GM19193 (cell line): ENCODE measurements around the gene LRP2.

ENCODE experiments used
- POLR2A ChIP-seq: IDR thresholded peaks from 4 replicates; pipeline ENCODE4 v1.6.1; 2011; ENCODE audit not compliant: insufficient read depth, insufficient read length; ENCODE audit errors: extremely low read depth

Gene LRP2

DNA sequence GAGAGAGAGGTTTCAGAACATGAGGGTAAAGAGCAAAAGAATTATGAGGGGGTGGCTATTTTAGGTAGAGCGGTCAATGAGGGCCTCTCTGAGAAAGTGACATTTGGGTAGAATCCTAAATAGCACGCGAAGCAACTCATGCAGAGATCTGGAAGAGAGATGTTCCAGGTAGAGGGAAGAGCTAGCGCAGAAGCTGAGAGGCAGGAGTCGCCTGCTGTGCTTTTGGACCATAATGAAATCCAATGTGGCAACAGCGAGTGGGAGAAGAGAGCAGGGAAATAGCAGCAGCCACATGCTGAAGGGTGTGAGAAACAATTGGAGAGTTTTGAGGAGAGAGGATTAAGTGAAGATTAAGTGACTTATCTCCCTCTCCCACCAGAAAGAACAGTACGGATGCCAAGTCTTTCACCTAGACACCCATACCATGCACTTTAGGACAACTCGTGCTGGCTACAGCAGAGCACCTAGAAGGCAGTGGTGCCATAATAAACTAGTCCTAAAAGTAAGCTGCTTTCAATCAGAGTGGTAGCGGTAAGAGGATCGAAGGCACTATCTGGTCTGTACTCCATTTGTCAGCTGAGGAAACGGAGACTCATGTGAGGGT lies 129.7 kb downstream of the LRP2 start:
- TF ChIP-seq POLR2A = no peak

DNA sequence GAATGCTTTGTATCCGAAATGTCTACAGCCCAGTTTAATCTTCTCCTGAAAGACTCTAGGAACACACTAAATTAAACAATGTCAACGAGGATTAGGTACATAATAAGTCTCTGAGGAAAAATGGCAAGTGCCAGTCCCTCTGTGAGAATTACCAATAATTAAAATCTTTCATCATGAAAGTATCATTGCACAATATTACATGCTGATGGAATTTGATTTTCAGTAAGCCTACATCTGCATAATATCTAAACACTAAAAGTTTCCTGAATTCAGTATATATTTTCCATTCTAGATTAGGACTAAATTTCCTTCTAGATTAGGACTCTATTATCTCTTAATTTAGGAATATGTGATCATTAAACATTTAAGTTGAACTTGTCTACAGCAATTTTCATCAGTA lies 132.1 kb downstream of the LRP2 start:
- no peak for TF ChIP-seq POLR2A

DNA sequence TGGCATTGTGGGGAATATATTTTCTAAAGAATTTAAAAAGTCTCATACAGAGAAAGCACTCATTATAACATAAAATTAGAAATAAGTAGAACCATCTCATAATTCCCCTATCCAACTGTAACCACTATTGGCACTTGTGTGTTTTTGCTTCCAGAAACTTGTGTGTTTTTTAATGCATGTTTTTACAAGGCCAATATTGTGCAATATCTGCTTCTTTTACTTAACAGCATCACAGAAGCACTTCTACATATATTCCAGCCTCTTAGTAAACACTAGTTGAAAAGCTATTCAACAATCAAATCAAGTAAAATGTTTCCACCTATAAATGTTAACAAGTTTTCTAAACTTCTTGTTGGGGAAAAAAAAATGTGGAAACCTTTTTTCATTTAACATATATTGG lies 132.7 kb downstream of the LRP2 start:
- no peak for TF ChIP-seq POLR2A

DNA sequence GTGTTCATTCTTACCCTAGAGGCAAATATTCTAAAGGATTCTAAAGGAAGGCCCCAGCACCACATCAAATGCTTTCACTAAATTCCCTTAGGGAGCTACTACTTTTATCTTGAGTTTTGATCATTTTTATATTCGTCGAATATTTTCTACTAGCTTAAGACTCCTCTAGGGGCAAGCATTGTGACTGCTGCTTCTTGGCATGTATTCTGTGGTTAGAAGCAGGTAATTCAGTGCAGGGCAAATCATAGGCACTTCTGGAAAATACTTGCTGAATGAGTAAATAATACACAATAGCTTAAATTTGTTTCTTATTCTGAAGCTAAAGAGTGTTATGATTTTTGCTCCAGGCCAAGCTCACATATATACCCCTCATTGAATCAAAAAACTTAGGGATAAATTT lies 136.4 kb downstream of the LRP2 start:
- no peak for TF ChIP-seq POLR2A

DNA sequence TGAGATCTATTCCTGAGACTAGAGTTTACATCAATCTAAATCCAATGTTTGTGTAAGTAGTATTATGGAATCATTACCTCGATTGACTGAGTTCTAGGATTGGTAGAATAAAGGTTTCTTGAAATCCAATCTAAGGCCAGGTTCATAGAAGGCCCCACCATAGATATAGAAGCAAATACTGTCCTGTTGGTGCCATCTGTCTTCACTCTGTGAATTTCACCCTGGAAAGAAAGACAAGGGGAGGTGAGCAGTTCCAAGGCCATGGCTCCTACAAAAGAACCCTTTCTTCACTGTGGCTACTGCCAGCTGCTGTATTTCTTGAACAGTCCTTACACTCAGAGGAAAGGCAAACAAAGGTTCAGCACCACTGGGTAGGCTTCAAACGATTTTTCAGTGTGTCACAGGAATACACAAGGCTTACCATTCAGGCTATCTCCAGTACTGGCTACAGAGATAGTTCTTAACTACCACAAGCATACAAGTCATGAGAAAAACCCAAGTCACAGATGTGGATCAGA lies 137.0 kb downstream of the LRP2 start:
- no peak for TF ChIP-seq POLR2A

DNA sequence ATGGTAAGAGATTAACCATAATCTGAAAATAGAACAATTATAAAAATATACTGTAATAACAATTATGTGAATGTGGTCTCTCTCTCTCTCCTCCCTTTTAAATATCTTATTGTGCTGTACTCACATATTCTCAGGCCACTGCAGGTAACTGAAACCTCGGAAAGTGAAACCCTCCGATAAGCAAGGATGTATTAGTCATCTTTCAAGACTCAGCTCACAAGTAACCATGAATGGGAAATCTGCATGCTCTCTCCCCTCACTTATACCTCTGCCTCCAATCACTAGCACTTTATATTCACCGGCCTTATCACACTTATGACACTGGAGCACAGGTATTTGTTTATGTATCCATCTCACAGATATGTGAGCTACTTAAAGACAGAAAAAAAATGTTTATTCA lies 139.7 kb downstream of the LRP2 start:
- no peak for TF ChIP-seq POLR2A

DNA sequence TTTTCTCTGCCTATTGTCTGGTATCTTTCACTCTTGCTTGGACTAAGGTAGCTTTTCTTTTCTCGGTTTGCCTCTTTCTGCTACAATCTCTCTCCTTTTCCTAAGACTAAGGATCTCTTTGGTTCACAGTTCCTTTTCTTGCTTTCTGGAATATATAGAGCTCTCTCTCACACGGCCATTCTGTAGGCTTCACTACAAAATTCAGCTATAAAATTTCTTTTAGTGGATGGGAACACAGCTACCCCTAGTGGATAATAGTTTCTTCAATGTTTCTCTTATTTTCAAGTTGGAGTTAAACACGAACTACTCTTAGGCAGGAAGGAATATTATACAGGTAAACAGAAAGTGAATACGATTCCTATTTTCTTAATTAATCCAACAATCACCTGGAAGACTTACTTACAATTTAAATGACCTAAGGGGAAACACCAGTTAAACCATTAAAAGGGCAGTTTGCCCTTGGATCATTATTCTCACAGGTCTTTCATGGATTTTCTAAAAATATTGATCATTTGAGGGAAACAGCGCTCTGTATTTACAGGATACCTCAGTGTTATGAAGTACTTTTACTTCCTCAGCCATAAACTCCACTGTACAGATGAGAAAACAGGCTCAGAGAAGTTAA lies 140.5 kb downstream of the LRP2 start:
- no peak for TF ChIP-seq POLR2A

DNA sequence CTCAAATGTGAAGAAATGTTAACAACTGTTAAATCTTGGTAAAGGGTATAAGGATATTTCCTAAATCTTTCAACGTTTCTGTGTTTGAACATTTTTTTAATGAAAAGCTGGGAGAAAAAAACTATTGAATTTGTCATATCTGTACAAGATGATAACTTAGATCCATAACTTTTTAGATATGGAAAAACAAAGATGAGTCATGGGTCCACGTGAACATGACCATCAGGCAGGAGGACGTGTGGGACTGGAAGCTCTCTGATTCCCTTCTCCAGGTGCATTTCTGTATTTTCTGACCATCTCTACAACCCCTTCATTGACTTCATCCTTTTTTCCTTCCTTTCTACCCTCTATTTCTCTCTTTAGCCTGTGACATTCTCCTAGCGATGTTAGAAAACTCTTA lies 151.4 kb downstream of the LRP2 start:
- no peak for TF ChIP-seq POLR2A

DNA sequence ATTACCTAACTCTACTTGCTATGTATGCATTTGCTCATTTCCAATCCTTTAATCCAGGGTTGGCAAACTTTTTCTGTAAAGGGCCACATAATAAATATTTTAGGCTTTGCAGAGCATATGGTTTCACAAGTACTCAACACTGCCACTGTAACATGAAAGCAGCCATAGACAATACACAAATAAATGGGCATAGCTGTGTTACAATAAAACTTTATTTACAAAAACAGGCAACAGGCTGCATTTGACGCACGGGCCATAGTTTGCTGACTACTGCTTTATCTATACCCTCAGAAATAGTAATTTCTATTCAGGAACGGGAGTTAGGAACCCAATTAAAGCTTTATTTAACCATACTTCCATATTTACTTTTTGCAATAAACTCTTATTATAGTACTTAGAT lies 154.3 kb downstream of the LRP2 start:
- TF ChIP-seq POLR2A = no peak

DNA sequence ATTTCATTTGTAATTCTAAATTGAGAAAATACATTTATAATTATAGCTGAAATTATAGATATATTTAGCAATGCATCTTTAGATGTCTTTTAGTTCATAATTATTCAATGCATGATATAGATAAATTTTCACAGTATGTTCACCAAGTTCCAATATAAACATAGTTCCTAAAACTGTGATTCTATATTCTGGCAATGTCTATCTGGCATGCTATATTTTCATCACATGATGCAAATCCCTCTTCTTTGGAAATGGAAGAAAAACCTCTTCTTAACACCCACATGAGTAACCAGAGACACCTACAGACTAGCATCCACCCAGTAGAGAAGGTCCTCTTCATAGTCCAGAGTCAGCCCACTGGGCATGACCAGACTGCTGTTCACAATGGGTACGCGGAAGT lies 157.2 kb downstream of the LRP2 start:
- TF ChIP-seq POLR2A = no peak

DNA sequence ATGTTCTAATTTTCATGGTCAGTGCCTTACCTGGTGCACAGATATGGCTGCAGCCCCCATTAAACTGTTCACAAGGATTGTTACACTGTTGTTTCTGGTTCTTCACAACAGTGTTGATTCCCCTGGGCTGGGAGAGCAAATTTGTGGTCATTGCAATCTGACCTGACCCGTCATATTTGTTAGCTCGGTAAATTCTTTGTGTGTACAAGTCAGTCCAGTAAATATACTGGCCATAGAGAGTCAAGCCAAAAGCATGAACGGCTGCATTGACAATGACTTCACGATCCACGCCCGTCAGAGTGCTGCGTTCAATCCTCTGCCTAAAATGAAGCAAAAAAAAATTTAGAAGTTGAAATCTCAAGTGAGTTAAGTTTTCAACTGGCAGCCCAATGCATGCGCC lies 158.4 kb downstream of the LRP2 start:
- TF ChIP-seq POLR2A = no peak

DNA sequence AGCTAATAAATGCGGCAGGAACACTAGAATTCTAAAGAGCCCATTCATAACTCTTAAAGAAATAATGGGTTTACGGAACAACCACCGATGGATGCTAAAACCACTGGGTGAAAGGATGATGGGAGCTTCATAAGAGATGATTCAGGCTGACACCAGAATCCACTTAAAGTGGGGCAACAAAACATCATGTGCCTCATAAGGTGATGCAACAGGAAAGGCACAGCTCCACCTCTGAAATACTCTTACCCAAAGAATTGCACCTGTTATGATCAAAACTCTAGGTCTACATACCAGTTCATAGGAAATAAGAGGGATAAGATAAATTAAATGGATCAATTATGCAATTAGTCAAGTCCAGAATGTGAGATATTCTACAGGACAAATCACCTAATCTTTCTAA lies 161.6 kb downstream of the LRP2 start:
- TF ChIP-seq POLR2A = no peak

DNA sequence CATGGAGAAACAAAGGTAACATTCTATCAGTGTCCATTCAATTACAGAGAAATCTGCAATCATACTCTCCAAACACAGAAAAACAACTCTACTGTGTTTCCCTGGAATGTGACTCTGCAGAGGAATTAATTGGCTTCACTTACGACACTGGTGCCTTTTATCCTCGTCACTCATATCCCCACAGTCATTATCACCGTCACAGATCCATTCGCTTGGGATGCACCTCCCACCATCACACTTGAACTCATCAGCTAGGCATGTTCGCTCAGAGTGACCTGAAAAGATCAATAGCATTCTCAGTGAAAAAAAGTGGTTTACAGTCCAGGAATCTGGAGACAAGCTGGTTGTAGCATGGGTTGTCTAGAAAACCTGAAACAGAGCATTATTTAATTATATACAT lies 168.7 kb downstream of the LRP2 start:
- TF ChIP-seq POLR2A = no peak

DNA sequence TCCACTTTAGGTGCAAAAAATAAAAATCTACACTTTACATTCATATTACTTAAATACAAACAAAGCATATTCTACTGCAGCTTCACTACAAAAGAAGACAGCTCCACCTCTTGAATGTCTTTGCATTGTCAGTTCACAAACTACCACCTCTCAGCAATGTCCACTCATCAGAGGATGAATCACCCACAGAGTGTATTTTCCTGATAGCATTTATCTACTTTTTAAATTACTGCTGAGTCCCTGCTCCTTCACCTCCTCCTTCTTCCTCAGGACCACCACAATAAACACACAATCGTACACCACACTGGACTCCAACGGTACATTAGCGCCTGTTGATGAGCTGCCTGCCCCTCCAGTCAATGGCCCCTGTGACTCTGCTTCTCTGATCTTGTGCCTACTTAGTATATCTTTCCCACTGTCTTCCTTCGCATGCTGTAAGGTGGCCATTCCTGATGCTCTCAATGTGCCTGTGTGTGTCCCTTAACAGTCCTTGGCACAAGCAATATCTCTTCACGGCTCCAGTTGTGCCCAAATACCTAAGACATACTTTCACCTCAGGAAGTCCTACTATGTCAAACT lies 172.0 kb downstream of the LRP2 start:
- TF ChIP-seq POLR2A = no peak

DNA sequence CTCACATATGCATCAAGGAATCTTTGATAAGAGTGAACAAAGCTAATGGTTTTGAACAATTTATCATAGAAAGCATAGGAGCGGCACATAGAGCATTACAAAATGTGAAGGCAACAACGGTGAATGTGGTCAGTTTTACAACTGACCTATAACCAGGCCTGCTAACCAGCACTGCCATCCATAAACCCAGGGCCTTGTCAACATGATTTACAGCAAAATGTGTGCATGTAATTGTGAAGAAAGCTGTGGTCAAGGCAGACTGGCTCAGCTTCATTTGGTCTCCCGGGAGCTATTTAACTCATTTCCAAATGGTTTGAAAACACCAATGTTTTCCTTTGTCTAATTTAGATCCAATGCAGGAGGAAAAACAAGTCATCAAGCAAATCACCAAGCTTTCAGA lies 173.2 kb downstream of the LRP2 start:
- no peak for TF ChIP-seq POLR2A

DNA sequence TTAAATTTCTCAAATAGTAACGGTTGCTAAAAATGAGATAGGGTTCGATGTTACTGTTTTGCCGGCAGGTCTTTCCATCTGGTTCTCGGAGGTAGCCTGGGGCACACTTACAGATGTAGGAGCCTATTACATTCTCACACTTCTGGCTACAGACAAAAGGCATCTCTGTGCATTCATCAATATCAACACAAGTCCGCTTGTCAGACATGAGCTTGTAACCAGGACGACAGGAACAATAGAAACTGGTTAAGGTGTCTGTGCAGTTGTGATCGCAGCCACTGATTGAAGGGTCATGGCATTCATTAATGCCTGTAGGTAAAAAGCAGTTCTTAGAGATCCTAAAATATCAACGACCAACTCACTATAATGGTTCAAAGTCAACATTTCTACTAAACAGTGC lies 176.6 kb downstream of the LRP2 start:
- TF ChIP-seq POLR2A = no peak
